GM21390 (cell line): ENCODE data around the gene TIAM1.

ENCODE experiments used
- ATAC-seq: cut with Tn5 transposase; IDR thresholded peaks from one replicate; pipeline ENCODE4 v1.9.1; 2021; ENCODE audit not compliant: unreplicated experiment

The TIAM1 gene

DNA sequence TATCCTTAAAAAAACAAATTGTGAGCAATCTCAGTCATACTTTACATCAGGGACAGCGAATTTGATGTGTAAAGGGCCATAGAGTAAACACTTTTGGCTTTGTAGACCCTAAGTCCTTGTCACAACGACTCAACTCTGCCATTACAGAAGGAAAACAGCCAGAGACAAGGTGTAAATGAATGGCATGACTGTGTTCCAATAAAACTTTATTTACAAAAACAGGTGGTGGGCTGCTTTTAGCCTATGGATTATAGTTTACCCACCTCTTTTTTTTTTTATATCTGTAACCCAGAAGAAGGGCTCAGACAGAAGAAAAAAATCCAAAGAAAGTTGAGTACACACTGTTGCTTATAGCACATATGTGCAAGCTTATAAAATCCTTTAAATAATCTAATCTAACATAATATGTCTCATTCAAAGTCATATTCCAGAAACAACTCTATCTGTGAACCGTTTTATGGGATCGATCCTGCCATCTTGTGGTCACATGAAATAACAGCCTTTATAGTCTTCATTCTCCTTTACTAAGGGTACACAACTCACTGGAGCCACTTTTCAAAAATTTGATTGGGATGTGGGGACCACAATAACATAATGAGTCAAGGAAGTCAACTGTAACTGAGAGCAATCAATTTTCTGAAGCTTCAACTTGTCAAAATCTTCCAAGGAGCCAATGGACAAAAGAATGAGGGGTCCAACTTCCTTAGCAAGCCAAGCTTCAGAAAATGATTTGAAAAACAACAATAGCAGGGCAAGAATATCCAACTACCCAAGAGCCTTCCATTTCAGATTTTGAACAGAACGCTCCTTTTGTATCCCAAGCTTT is 163.6 kb downstream of the TIAM1 start:
- no peak for ATAC-seq

DNA sequence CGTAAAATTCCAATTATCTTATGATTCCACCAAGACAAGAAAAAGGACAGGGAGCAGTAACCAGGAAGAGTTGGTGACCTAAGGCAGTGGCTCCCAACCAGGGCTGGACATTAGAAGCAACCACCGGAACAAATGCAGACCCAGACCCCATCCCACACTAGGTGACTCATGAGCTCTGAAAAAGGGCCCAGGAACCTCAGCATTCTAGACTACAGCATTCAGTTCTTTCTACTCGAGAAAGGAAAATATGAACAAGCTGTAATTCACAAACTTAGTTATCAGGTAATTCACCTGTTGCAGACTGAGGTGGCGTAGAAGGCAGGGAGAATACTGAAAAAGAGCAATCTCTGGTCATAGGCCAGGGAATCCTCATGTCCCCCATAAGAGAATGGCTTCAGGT is 167.3 kb downstream of the TIAM1 start:
- ATAC-seq: no peak

DNA sequence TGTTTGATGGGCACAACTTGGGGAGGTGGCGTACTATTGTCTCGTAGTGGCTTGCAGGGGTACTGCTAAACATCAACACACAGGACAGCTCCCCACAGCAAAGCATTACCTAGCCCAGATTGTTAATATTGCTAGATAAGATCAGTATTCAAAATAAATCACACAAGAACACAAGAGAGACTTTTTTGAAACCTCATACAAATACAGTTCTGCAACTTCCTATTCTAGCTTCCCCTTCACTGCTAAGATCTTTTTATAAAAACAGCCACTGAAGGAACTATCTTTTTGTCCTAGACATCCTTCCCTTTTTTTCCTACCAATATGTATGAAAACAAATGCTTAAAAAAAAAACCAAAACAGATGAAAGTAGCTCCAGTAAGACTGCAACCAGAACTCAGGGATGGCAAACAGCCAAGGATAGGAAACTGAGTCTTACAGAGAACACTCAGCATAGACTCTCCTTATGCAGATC is 167.9 kb downstream of the TIAM1 start:
- no peak for ATAC-seq

DNA sequence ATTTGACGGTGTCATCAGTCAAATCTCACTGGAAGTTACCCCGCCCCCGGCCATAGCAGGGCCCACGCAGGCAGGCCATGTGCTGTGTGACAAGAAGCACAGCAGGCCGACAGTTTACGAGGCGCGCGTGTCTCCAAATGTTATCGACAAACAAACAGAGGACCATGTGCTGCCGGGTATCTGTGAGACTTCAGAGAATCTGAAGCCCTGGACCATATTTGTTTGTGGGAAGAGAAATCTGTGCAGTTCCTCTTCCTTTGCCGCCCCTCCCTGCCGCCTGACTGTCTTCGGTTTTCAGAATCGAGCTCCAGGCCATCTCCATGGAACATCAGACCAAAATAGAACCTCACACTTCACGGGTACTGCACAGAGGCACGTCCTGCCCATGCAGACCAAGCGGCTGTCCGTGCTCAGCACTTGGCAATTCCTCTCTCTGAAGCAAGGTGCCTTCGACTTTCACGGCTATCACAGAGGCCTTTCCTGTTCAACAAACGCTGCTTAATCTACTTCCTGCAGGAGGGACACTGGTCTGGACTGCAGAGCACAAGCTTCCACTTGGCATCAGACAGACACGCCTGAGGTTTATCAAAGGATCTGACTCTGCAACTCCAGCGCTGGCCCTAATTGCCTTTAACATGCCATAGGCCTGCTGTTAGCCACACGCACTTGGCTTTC is 170.0 kb downstream of the TIAM1 start:
- ATAC-seq: no peak

DNA sequence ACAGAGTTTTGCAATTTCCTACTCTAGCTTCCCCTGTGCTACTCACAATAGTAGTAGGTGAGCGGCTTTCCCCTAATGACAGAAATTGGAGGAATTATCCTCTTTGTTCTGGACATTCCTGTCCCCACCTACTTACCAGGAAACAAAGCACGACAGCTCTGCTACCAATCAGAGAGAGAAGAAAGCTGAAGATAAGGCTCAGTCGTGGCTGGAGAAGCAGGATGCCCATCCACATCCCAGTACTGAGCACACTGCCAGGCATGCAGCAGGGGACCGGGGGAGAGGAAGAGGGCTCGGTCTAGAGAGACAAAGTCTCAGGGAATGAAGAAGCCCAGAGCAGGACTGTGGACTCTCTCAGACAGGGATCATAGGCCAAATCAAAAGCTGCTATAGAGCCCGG is 171.7 kb downstream of the TIAM1 start:
- no peak for ATAC-seq

DNA sequence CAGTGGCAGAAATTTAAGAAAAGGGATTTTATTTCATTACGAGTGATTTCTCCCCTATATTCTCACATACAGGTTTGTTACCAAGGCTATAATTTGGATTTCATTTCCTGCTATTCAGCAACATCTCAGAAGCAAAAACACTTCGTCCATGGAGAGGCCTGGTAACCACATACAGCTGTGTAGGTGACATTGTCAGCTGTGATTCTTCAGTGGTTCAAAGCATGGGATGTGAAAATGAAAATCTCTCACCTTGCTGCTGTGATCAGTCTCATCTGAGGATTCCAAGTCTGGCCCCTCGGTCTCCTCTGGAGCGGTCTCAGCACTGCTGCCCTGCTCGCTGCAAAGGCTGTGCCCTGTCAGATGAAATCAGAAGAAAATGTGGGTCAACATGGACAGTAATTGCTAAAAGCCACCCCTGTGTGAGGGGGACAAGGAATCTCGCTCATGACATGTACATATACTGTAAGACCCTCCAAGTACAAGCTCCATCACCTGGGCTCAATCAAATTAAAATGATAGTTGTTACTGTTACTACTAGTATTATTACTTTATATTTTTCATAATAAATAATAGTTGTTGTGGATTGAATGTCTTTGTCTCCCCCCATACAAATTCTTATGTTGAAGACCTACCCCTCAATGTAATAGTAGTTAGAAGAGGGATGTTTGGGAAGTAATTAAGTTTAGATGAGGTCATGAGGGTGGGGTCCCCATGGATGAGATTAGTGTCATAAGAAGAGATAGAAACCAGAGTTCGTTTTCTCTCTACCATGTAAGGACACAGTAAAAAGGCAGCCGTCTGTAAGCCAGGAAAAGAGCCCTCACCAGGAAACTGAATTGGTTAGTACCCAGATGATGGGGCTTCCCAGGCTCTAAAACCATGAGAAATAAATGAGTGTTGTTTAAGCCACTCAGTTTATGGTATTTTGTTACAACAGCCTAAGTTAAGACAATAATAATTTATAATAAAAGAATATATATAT is 179.1 kb downstream of the TIAM1 start:
- no peak for ATAC-seq

DNA sequence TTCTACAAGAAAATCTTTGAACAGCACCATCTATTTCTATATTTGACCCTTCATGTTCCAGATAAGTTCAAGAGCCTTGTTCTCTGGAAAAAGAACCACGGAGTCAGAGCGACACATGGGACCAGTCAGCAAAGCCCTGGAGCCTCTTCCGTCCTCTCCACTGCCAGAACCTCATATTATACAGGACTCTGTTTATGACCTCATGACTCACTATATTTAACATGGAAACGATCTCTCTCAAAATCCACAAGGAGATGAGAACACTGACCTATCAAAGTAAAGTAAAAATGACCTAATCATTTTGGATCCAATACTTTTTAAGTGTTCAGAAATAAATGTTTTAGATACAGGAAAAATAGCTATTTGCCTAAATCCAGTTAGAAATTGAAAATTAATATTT is 181.2 kb downstream of the TIAM1 start:
- ATAC-seq: no peak

DNA sequence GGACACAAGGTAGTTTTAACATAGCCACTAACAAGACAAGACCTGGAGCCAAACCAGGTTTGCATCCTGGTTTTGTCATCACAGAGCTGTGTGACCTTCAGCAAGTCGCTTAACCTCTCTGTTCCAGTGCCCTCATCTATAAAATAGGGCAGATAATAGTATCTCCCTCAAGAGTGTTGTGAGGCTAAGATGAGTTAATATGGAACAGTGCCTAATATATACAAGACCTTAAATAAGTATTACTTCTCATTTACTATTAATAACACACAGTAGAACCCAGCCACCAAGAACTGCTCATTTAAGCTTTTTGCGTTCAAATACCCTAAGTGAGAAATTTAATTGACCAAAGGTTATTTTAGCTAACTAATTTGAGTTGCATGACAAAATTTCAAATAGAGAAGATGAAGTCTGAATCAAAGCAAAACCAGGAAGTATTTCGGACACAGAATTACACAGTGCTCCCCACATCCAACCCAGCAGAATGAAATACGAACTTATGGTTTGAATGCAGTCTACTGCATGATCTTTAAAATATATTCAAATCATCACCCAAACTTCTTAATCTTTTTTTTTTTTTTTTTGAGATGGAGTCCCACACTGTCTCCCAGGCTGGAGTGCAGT is 181.9 kb downstream of the TIAM1 start:
- no peak for ATAC-seq

DNA sequence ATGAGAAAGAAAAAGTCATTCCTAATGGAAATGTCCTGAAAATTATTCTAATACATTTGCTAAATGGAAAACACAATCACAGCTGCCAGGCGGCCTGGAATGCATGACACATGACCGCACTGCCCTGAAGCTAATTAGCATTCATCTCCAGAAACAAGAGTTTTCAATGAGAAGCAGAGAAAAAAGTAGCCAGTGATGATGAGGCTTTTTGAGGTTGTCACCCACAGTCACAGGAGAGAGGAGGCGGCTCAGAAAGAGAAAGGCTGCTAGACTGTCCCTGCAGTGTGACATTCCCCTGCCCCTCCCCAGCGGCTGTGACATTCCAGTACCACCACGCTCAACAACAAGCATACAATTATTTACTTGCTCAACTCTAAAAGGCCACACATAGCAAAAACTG is 182.9 kb downstream of the TIAM1 start:
- no peak for ATAC-seq

DNA sequence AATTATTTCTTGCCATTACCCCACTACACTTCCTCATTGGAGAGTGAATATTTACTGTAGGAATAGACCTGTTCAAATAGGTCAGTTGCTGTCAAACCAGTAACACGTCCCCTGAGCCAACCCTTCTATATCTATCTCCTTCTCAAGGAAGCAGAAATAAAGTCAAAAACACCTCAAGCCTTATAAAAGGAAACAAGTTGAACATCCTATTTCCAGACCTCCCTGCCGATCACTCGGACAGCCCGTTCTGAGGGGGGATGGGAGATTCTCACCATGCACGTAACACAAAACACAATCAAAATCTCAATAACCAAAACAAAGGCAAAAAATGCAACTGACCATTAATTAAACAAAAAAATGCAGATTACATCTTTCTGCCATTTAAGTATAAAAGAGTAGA is 184.3 kb downstream of the TIAM1 start:
- ATAC-seq: no peak

DNA sequence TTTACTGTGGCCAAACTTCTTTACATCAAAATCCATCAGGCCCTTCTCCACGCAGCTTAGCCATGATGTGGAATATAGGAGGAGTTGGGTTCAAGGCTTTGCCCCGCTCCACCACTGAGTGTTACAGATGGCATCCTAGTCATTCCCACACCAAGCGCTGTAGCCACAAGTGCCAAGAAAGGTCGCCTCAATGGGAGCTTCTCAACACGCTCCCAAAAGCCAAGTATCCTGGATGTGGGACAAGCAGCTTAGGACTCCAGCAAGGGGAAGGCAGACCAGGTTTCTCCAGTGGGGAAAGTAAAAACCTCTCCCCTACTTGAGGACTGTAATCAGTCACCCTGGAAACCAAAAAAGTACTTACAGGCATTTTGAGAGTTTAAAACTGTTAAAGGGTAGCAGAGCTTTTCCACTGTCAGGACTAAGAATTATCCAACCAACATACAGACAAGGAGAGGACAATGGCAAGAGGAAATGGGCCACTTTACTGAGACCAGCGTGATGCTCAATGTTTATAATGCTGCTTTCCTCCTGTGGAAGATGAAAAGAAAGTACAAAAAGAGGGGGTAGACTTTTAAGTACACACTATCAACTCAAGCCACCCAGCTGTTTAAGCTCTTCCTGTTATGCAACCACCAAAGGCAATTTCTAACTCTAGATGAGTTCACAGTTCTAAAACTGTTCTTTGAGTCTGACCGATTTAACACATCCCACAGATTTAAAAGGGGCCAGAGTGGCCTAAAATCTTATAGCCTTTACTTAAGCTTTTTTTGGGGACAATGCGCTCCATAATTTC is 185.1 kb downstream of the TIAM1 start:
- no peak for ATAC-seq

DNA sequence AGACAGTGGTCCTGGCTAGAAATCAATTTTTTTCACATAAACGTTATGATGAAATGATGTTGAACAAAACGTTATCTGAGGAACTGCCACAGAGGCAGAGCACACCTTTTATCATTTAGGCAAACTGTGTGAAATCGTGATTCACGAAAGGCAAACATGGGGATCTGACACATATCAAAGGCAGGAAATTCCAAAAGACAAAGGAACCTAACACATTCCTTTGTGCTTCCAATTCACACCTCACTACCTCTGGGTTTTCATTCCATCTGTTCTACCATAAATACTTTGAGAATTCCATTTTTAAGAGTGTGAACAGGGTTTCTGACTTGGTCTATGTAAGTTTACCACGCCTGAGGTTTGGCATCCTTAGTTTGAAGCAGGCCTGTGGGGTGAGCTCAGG is 186.3 kb downstream of the TIAM1 start:
- ATAC-seq: no peak

DNA sequence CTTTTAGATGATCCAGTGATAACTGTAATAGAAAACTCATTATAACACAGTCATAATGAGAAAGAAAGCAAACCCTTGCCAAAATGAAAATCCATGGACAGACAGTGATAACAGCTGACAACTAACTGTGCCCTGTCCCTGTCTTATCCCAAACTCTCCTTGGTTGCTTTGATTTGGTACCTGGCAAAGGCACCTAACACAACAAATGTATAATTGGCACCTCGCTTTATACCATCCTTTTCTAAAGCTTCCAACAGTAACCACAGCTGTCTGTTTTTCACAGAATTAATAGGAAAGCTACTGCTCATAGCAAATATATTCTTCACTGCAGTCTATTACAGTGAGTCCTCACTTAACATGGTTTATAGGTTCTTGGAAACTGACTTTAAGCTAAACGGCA is 187.4 kb downstream of the TIAM1 start:
- ATAC-seq: no peak

DNA sequence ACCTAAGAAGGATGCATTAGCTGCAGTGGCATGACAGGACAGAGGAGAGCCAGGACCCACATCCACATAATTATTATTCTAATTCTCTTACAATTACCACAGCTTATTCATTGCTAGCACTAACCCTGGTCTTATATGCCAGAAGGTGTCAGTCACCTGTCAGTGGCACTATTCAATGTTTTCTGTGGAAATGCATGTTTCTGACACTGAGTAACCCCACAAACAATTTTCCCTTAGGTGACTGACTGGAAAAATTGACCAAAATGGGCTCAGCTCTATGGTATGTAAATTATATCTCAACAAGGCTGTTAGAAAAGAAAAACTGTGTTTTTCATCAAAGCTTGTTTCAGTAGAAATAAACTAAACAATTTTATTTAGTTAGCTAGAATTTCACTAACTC is 187.9 kb downstream of the TIAM1 start:
- ATAC-seq: no peak

DNA sequence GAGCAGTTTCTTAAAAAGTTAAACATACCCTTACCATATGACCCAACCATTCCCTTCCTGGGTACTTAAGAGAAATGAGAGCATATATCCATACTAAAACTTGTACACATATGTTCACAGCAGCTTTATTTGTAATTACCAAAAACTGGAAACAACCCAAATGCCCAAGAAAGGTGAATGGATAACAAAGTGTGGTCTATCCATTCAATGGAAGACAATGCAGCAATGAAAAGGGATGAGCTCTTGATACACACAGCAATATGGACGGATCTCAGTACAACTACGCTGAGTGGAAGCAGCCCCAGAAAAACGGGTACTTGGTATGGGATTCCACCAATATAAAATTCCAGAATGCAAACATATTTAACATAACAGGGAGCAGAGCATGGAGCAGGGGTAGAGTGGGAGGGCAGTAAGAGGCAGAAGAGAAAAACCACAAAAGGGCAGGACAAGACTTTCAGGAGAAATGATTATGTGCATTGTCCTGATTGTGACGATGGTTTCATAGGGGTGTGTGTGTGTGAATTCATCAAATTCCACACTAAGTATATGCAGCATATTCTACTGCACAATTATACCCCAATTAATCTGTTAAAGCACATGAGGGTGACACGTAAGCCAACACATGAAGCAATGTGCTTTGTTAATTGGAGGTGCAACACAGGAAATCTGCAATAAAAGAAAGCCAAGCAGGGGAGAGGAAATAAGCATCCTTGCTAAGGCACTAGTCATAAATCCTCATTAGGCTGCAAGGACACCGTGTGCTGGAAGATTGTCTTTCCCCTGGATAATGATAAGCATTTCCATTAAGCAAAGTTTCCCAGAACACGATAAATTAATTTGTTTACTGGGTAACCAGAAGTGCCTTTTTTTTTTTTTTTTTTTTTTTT is 192.7 kb downstream of the TIAM1 start:
- no peak for ATAC-seq

DNA sequence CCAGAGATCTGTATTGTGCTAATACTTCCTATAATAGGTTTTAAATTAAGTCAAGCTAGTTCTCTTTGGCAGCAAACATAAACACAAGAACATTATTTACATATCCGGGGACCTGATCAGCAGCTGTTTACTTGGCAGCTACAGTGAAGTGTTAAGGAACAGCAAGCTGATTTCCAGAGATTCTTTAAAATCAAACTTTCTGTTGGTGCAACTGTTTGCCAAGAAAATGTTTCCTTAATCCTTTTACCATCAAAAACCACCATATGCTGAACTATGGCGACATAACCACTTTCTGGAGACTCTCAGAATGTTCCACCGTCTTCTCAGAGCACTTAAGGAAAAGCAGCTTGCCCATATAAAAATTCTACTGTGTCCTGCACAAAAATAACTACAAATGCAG is 198.8 kb downstream of the TIAM1 start:
- ATAC-seq: no peak

DNA sequence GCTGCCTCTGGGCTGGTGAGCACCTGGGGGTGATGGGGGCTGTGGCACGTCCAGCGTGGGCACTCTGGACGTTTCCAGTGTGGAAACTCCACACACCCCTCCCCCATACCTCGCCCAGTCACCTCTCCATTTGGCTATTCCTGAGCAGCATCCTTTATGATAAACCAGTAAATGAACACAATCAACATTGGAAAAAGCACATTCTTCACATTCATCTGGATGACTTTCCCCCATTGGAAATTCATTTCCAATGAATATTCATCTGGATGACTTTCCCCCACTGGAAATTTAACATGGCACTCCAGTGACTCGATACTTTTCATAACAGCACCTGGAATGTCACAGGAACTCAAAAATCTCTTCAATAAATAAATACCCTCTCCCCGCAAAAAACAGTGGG is 201.0 kb downstream of the TIAM1 start:
- no peak for ATAC-seq

DNA sequence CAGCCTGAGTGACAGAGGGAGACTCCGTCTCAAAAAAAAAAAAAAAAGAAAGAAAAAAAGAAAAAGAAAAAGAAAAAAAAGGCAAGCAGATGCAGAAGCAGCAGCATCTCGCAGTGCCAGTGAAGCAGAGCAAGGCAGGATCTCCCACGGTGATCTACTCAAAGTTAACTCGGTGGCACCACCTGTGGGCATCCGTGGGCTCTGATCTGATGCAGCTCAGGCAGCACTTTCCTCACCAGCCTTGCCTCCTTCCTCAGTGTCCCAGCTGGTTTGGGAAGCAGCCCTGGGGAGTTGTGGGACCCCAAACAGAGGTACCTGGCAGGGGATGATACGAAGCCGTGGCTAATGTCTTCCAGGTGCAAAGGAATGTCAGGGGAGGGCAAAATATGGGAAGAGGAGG is 201.5 kb downstream of the TIAM1 start:
- peak; percentile 49 for ATAC-seq

DNA sequence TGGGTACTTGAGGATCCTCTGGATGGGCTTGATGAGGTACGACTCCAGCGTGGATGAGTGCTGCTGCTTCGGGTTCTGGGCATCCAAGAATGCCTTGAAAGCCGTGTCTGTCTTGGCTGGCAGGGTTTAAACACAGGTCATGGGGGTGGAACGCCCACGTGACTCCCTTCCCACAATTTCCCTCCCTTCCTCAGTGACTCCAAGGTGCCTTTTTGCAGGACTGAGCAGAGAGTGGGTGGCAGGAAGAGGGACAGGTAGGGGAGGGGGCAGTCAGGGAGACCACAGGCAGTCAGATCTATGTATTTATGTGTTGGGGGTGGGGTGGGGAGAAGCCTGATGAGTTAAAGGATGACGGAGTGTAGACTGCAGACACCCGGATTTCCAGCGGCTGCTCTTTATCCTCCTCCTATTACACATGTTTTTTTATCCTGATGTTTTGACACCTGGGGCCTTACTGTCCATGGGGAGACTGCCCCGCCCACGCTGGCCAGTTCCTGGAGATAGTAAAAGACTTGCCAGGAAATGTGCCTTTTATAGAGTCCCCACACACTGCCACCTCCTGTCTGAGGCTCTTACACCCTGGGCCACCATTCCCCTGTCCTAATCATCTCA is 202.6 kb downstream of the TIAM1 start:
- no peak for ATAC-seq
